PC-9 (cell line): ENCODE measurements around the gene CARD11. TPM values are rescaled to one million over a fixed set of nuclear protein-coding genes. Genes with fewer than 3 reads are reported as not detected.

Experiments used
- BruUV-seq: library from RNA; stranded (reverse); fragments of 400-500 nt; replicated peaks from 2 replicates; lab custom pipeline; 2021; lab: Mats Ljungman, UMichigan
- CTCF ChIA-PET: fragments of 300-600 bp; sonication (Branson Sonifier 250); formaldehyde crosslinking; loops from one replicate; lab custom pipeline; 2022; ENCODE audit warnings: antibody characterized with exemption; lab: Charles Lee
- POLR2A ChIA-PET: fragments of 300-600 bp; sonication (Branson Sonifier 250); formaldehyde crosslinking; loops from one replicate; lab custom pipeline; 2022; ENCODE audit warnings: antibody characterized with exemption; ENCODE audit not compliant: unreplicated experiment; lab: Charles Lee
- DNase-seq, 2 experiments: peaks; one replicate each; pipeline versions ENCODE4 v3.0.0 to v3.0.0-alpha.2; 2015 to 2022; ENCODE audit warnings: mixed read lengths in 1 of 2
- H2AFZ ChIP-seq: fragments of 200-600 bp; sonication (generic); 2 replicates; pipeline ENCODE4 v1.8.1; 2017; ENCODE audit warnings: antibody characterized with exemption
- H3F3A ChIP-seq: fragments of 200-600 bp; sonication (generic); 2 replicates; pipeline ENCODE4 v1.8.1; 2017; ENCODE audit warnings: antibody characterized with exemption, mild to moderate bottlenecking, low read depth; ENCODE audit not compliant: insufficient read depth
- H3K27ac ChIP-seq: fragments of 200-600 bp; sonication (generic); 2 replicates; pipeline ENCODE4 v1.6.1; 2016; ENCODE audit warnings: mixed run types
- H3K27me3 ChIP-seq: fragments of 200-600 bp; sonication (generic); 2 replicates; pipeline ENCODE4 v1.6.1; 2016; ENCODE audit warnings: low read depth, mixed run types; ENCODE audit not compliant: insufficient read depth
- H3K36me3 ChIP-seq: fragments of 200-600 bp; sonication (generic); 2 replicates; pipeline ENCODE4 v1.6.1; 2016; ENCODE audit warnings: low read depth, mixed run types
- H3K4me1 ChIP-seq: fragments of 200-600 bp; sonication (generic); replicated peaks from 2 replicates; pipeline ENCODE4 v1.6.1; 2016; ENCODE audit warnings: mixed run types; ENCODE audit not compliant: insufficient read depth
- H3K4me2 ChIP-seq: fragments of 200-600 bp; sonication (generic); 2 replicates; pipeline ENCODE4 v1.6.1; 2017; ENCODE audit warnings: mixed run types
- H3K4me3 ChIP-seq: fragments of 200-600 bp; sonication (generic); 2 replicates; pipeline ENCODE4 v1.6.1; 2016; ENCODE audit warnings: mixed run types
- H3K79me2 ChIP-seq: fragments of 200-600 bp; sonication (generic); 2 replicates; pipeline ENCODE4 v1.6.1; 2017; ENCODE audit warnings: low read depth, mixed run types
- H3K9me2 ChIP-seq: fragments of 200-600 bp; sonication (generic); 2 replicates; pipeline ENCODE4 v1.8.1; 2017; ENCODE audit warnings: mild to moderate bottlenecking; ENCODE audit not compliant: insufficient read depth
- H3K9me3 ChIP-seq: fragments of 200-600 bp; sonication (generic); 2 replicates; pipeline ENCODE4 v1.8.1; 2016; ENCODE audit warnings: low read depth; ENCODE audit not compliant: insufficient read depth
- H4K20me1 ChIP-seq: fragments of 200-600 bp; sonication (generic); 2 replicates; pipeline ENCODE4 v1.8.1; 2017; ENCODE audit not compliant: insufficient read depth
- EZH2 ChIP-seq: fragments of 200-600 bp; sonication (generic); IDR thresholded peaks from 2 replicates; pipeline ENCODE4 v1.8.0; 2017; ENCODE audit warnings: antibody characterized with exemption, low read depth
- intact Hi-C: fragments of 100-400 bp; cut with micrococcal nuclease; formaldehyde crosslinking; loops from one replicate; pipeline ENCODE4 v1.10.0; 2022; ENCODE audit not compliant: unreplicated experiment
- total RNA-seq: library from RNA; stranded (reverse); gene quantifications from 2 replicates; pipeline ENCODE4 v1.2.3, GENCODE V29; 2021
- TF ChIP-seq, protein P1 (sequence below): fragments of 200-600 bp; sonication (generic); conservative IDR thresholded peaks from 2 replicates; pipeline ENCODE4 v1.6.1; 2017; ENCODE audit warnings: mixed run types, antibody characterized with exemption, mild to moderate bottlenecking, moderate library complexity

Gene CARD11
- total RNA-seq, 1 experiment from 2014 or later: 62.6 TPM

GRCh38 chr7:3019801-3020200, 23.9 kb downstream of the CARD11 start:
- no peaks in the 10 kb centered on the region for H3K4me1 ChIP-seq
- peaks cover 18% of the 10 kb centered on the region for H3K9me3 ChIP-seq
- no peak for DNase-seq
- H3K27ac ChIP-seq: no peak overlapping the region
- BruUV-seq: no TSS peak
- ChIA-PET CTCF (no interaction called here), POLR2A (no interaction called here)
- no peak overlapping the region for H3K4me2 ChIP-seq
- H3K4me3 ChIP-seq: no peak overlapping the region
- TF ChIP-seq, protein P1, sequence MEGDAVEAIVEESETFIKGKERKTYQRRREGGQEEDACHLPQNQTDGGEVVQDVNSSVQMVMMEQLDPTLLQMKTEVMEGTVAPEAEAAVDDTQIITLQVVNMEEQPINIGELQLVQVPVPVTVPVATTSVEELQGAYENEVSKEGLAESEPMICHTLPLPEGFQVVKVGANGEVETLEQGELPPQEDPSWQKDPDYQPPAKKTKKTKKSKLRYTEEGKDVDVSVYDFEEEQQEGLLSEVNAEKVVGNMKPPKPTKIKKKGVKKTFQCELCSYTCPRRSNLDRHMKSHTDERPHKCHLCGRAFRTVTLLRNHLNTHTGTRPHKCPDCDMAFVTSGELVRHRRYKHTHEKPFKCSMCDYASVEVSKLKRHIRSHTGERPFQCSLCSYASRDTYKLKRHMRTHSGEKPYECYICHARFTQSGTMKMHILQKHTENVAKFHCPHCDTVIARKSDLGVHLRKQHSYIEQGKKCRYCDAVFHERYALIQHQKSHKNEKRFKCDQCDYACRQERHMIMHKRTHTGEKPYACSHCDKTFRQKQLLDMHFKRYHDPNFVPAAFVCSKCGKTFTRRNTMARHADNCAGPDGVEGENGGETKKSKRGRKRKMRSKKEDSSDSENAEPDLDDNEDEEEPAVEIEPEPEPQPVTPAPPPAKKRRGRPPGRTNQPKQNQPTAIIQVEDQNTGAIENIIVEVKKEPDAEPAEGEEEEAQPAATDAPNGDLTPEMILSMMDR: no peak
- TF ChIP-seq EZH2: no peak
- H3K36me3 ChIP-seq: peaks cover 48% of the 10 kb centered on the region
- no peaks in the 10 kb centered on the region for H3K27me3 ChIP-seq
- H3K9me2 ChIP-seq: no peaks in the 10 kb centered on the region
- H3K79me2 ChIP-seq: peaks cover 64% of the 10 kb centered on the region
- intact Hi-C loops: no loop called here
- H2AFZ ChIP-seq: no peak overlapping the region
- H3F3A ChIP-seq: peaks cover 3% of the 10 kb centered on the region; the same call in 1 of the 2 replicates
- H4K20me1 ChIP-seq: no peaks in the 10 kb centered on the region

GRCh38 chr7:3013975-3014792, 29.5 kb downstream of the CARD11 start:
- no peak overlapping the region for H3K27ac ChIP-seq
- no peak for DNase-seq
- intact Hi-C loops: no loop called here
- peaks cover 20% of the 10 kb centered on the region; the same call in 1 of the 2 replicates for H3K79me2 ChIP-seq
- H3K4me2 ChIP-seq: no peak overlapping the region
- POLR2A ChIA-PET: no interaction called here
- H3K9me3 ChIP-seq: no peaks in the 10 kb centered on the region
- CTCF ChIA-PET: no interaction called here
- no peak overlapping the region for H3K4me3 ChIP-seq
- no peaks in the 10 kb centered on the region for H3K9me2 ChIP-seq
- H4K20me1 ChIP-seq: peaks cover 7% of the 10 kb centered on the region; the same call in 1 of the 2 replicates
- no TSS peak for BruUV-seq
- no peak overlapping the region for H2AFZ ChIP-seq
- TF ChIP-seq, protein P1: no peak
- TF ChIP-seq EZH2: no peak
- no peaks in the 10 kb centered on the region for H3K27me3 ChIP-seq
- no peaks in the 10 kb centered on the region for H3K4me1 ChIP-seq
- peaks cover 9% of the 10 kb centered on the region; the same call in 1 of the 2 replicates for H3K36me3 ChIP-seq
- peaks cover 6% of the 10 kb centered on the region; the same call in 1 of the 2 replicates for H3F3A ChIP-seq

GRCh38 chr7:3011211-3011852, 32.3 kb downstream of the CARD11 start:
- peaks cover 23% of the 10 kb centered on the region; the same call in 1 of the 2 replicates for H3K79me2 ChIP-seq

More at GRCh38 chr7:3011211-3011852, 32.3 kb downstream of the CARD11 start:
- peaks cover 6% of the 10 kb centered on the region; the same call in 1 of the 2 replicates for H3F3A ChIP-seq
- no peak for DNase-seq
- H3K27ac ChIP-seq: no peak overlapping the region
- peaks cover 7% of the 10 kb centered on the region; the same call in 1 of the 2 replicates for H4K20me1 ChIP-seq
- ChIA-PET POLR2A (no interaction called here), CTCF (interaction anchor here (0.7 kb wide), 1 partner anchor 216 kb away, joined by 3 read pairs; no protein-coding TSS in a partner anchor)
- intact Hi-C loops: no loop called here
- H3K4me2 ChIP-seq: no peak overlapping the region
- H3K4me3 ChIP-seq: no peak overlapping the region
- TF ChIP-seq, protein P1: no peak
- TF ChIP-seq EZH2: no peak
- H3K9me2 ChIP-seq: no peaks in the 10 kb centered on the region
- no TSS peak for BruUV-seq
- no peaks in the 10 kb centered on the region for H3K27me3 ChIP-seq
- no peak overlapping the region for H2AFZ ChIP-seq
- 0 out of 2 replicates have a peak, but pooled peaks cover 4% of the 10 kb centered on the region for H3K36me3 ChIP-seq
- no peaks in the 10 kb centered on the region for H3K9me3 ChIP-seq
- no peaks in the 10 kb centered on the region for H3K4me1 ChIP-seq
